Purkinje cell (primary cell): Measurements from ENCODE around the gene FAM47E. TPM values are rescaled to one million over a fixed set of nuclear protein-coding genes. Genes with fewer than 3 reads are reported as not detected.

Source experiments
- polyA plus RNA-seq: library from polyadenylated mRNA; unstranded; fragments of >200 nt; fragmentation: Nextera tagmentation; gene quantifications from 2 replicates; pipeline ENCODE4 v1.2.1, GENCODE V29; 2014

The FAM47E gene
- 11.6 and 18.3 TPM in 2 replicates for polyA plus RNA-seq

GRCh38 chr4:76251441-76252270 is at the start of gene FAM47E:
Gene FAM47E, plus strand, starts transcription at chr4:76251721. Its CDS starts 26 bp downstream, at chr4:76251747.

DNA sequence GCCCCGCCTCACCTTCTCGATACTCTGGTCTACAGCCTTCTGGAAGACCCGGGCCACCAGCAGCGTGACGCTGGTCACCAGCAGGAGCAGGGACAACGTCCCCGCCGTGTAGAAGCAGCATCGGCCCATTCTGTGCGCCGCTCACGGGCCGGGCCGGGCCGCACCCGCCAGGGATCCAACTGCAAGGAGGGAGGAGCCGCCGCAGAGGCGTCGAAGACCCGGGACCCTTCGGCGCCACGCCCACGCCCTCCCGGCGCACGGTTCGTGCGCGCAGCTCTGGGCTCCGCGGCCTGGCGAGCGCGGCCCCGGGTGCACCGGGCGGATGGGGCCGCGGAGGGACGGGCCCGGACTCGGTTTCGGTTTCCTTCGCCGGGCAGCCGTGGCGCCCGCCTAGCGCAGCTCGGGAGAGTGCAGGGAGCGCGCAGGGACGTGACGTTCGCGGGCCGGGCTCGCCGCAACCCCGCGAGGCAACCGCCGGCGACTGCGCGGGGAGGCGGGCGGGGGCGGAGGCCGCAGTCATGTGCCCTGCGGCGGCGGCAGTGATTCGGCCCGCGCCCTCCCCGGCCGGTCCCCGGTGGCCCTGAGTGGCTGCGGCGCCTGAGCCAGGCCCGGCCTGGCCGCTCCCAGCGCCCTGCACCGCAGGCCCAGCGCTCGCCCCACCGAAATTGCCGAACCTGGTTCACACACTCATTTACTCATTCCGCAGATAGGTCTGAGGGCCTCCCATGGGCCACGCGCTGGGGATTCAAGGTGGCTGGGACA is 37.9 kb upstream of the FAM47E start, which contains the start of gene SCARB2:
TSS of gene SCARB2 (minus strand) at position 410 of the 762 bp plus-strand sequence. CDS start at position 129, 281 bp downstream.

DNA sequence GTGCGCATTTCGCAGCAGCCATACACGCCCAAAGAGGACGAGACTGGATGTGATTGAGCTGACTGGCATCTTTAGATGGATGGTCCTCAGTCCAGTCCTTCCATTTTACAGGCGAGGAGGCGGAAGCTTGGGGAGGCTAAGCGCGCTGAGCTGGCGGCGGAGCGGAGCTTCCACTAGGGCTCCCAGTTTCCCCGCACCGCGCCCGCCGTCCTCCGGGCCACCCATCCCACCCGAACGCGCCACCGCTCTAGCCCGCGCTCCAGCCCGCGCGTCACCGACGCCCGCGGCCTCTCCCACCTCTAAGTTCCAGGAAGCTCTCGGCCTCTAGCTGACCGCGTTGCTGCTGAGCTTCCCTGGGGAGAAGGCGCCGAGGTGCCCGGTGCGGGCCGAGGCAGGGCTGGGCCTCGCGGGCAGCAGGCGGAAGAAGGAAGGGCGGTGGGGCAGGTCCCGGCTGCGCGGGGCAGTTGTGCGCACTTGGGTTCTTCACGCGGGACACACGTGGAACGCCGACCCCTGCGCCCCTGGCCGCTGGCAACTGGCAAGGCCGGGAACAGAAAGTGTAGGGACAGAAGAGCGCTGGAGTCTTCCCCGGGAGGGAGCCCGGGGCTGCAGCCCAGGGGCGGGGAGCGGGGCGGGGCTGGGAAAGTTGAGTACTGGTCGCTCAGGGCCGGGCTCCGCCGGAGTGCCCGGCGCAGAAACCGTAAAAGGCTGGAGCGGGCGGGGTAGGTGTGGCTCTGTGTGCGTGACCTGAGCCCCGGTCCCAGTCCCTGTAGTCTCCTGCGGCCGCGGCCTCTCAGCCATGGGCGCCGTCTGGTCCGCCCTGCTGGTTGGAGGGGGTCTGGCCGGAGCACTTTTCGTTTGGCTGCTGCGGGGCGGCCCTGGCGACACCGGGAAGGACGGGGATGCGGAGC is 54.7 kb downstream of the FAM47E start, which contains the start of gene STBD1:
TSS of gene STBD1 (plus strand) at position 763 of the 911 bp plus-strand sequence. CDS start at position 800, 37 bp downstream.

Other genes starting within 250 kb of the FAM47E start
- not detected in 2 replicates for gene CXCL9, start 244.2 kb upstream of the FAM47E start, polyA plus RNA-seq
- not detected in 2 replicates for gene CXCL10, start 228.2 kb upstream of the FAM47E start, polyA plus RNA-seq
- gene CXCL11, start 215.7 kb upstream of the FAM47E start, polyA plus RNA-seq = not detected in 2 replicates
- 1.5 and 4.1 TPM in 2 replicates for gene ART3, start 177.0 kb upstream of the FAM47E start, polyA plus RNA-seq
- 16.9 TPM in 2 replicates for gene NUP54, start 103.3 kb upstream of the FAM47E start, polyA plus RNA-seq
- 48.9 and 49.9 TPM in 2 replicates for gene SCARB2, start 37.9 kb upstream of the FAM47E start, polyA plus RNA-seq
- gene STBD1, start 55.0 kb downstream of the FAM47E start, polyA plus RNA-seq = 0.16 TPM in 1 of 2 replicates, not detected in the other
- gene CCDC158, start 169.4 kb downstream of the FAM47E start, polyA plus RNA-seq = 0.73 TPM in 1 of 2 replicates, not detected in the other
- 0.18 and 0.69 TPM in 2 replicates for gene SHROOM3, start 183.5 kb downstream of the FAM47E start, polyA plus RNA-seq